Heart left ventricle (tissue), 16 donors: Measurements from ENCODE around the gene ASMT. TPM values are rescaled to one million over a fixed set of nuclear protein-coding genes. Genes with fewer than 3 reads are reported as not detected.
"Not testable (repeated sequence)": the region's sequence is repeated elsewhere in the genome, so short reads cannot be mapped to it uniquely, and the experiment has no call there.

ENCODE experiments used
- ATAC-seq, 4 donors: fragments of 200-7000 bp; cut with Tn5 transposase; one replicate each; pipeline ENCODE4 v1.9.1; 2020 to 2022; ENCODE audit warnings: moderate library complexity in 4 of 4, mild to moderate bottlenecking in 3 of 4, moderate number of reproducible peaks in 1 of 4
- DNase-seq, 5 donors: peaks; one replicate each; pipeline ENCODE4 v3.0.0-alpha.2; 2020
- H3K27ac ChIP-seq, 12 donors: fragments of 200-600 bp; sonication (generic) in 4 of 12; one replicate each; pipeline versions ENCODE4 v1.5.0 to v1.8.0; 2016 to 2022; ENCODE audit warnings: mild to moderate bottlenecking in 2 of 12
- H3K27me3 ChIP-seq, 9 donors: fragments of 200-600 bp; sonication (generic) in 2 of 9; one replicate each; pipeline versions ENCODE4 v1.5.1 to v1.8.0; 2016 to 2022; ENCODE audit warnings: mild to moderate bottlenecking in 3 of 9
- H3K36me3 ChIP-seq, 9 donors: fragments of 200-600 bp; sonication (generic) in 2 of 9; one replicate each; pipeline versions ENCODE4 v1.5.0 to v1.8.0; 2018 to 2022; ENCODE audit warnings: mild to moderate bottlenecking in 2 of 9
- H3K4me1 ChIP-seq, 12 donors: fragments of 200-600 bp; sonication (generic) in 4 of 12; one replicate each; pipeline versions ENCODE4 v1.5.0 to v1.8.0; 2016 to 2022; ENCODE audit warnings: mild to moderate bottlenecking in 3 of 12
- H3K4me3 ChIP-seq, 12 donors: fragments of 200-600 bp; sonication (generic) in 4 of 12; one replicate each; pipeline versions ENCODE4 v1.5.0 to v1.8.0; 2017 to 2022; ENCODE audit warnings: mild to moderate bottlenecking in 9 of 12, moderate library complexity in 4 of 12
- H3K9me3 ChIP-seq, 12 donors: fragments of 200-600 bp; sonication (generic) in 4 of 12; one replicate each; pipeline versions ENCODE4 v1.5.0 to v1.8.0; 2016 to 2022; ENCODE audit warnings: mild to moderate bottlenecking in 1 of 12
- POLR2A ChIP-seq, 2 donors: fragments of 450-650 bp; IDR thresholded peaks; one replicate each; pipeline ENCODE4 v1.6.1; 2017; ENCODE audit warnings: antibody characterized with exemption in 2 of 2, mild to moderate bottlenecking in 2 of 2, moderate library complexity in 2 of 2
- WGBS, 4 donors: extraction: QIAGEN DNeasy Blood & Tissue Kit in 2 of 4; methylation state at CpG; one replicate each; pipeline versions ENCODE4 v1.1.5 to v1.1.7; 2013 to 2018; 5-methylcytosine and 5-hydroxymethylcytosine counted together
- intact Hi-C, 10 donors: fragments of 100-400 bp; cut with DNase I; formaldehyde crosslinking; loops; one replicate each; pipeline versions ENCODE4 v1.11.1 to v1.14.2; 2022
- polyA plus RNA-seq, 2 donors: library from polyadenylated mRNA; stranded (reverse); fragments of 200-250 nt; gene quantifications; one replicate each; pipeline ENCODE4 v1.2.3, GENCODE V29; 2013
- total RNA-seq, 9 donors: library from RNA; depleted of rRNA in 2 of 9; stranded (reverse); fragments of >200 nt in 2 of 9; fragmentation: NEBNext Ultra II Directional in 3 of 9; extraction: Animal tissue kit (Norgen Biotek cat#: 25700) in 3 of 9; gene quantifications; one replicate each; pipeline versions ENCODE4 v1.1.0 to v1.2.4, GENCODE V29; 2016 to 2023
- TF ChIP-seq, protein P1 (sequence below), 12 donors: fragments of 200-600 bp; sonication (generic) in 4 of 12; IDR thresholded peaks; one replicate each; pipeline versions ENCODE4 v1.5.0 to v1.8.0; 2018 to 2022; ENCODE audit warnings: antibody characterized with exemption in 12 of 12, mild to moderate bottlenecking in 5 of 12
- donor health status: ischemic (EF 13 %, LVEDD 7.1; RV severe dilation, severe dysfunction).
- donor health status: healthy with polysubstance abuse.
- donor health status: DM: no; HTN: yes; CAD: no.
- donor health status: DM: no; HTN: no; CAD: no.
- donor health status: ischemic (EF 25% LVEDD 6.9; RV normal size, moderate dysfunction).
- donor health status: ischemic (EF 25% LVEDD 5.7; RV mildly dilated, moderate dysfunction).
- donor health status: healthy.
- donor health status: DM: yes; HTN: yes; CAD: no.
- donor health status: ischemic (EF 35%, LVEDD 5.7; RV mildly dilated, moderate dysfunction).
- donor health status: nonischemic (EF 11% LVEDD 7.7; RV severe dilation, severe dysfunction).
- donor health status: DM: yes; HTN: yes; CAD: no.
- donor health status: PGD.
- donor health status: ischemic (EF 29% LVEDD 5.4; RV normal size, mild dysfunction).
- donor health status: nonischemic (EF 23%, LVEDD 6.1; RV moderate dilation, normal function).

The ASMT gene
- total and polyA plus RNA-seq, 11 donors, result 0.11 TPM; not detected in 10

DNA sequence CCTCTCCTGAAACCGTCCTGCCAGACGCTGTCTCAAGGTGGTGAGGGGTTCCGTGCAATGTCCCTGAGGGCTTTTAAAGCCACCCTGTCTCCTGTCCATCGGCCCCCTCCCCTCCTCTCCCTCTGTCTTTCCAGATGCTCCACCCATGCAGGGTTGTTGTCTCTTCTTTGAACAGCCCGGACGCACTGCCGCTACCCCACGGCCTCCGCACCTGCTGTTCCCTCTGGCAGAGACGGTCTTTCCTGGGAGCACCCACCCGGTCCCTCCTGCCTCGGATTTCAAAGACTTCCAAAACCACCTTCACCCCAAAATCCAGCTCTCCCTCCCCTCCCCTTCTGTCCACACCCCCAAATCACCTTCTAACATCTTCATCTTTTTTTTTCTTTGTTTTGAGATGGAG lies 4.1 kb upstream of the ASMT start:
- Histone ChIP-seq H3K4me3 (no peak overlapping the region), H3K27me3 (no peaks in the 10 kb centered on the region), H3K4me1 (no peaks in the 10 kb centered on the region), H3K36me3 (no peaks in the 10 kb centered on the region), H3K9me3 (no peaks in the 10 kb centered on the region), H3K27ac (no peak overlapping the region)
- intact Hi-C loops, result no loop called here
- DNase-seq (no peak), ATAC-seq (no peak)
- TF ChIP-seq POLR2A (IDR thresholded peaks at IDR 0.05), result no peak
- TF ChIP-seq, protein P1, sequence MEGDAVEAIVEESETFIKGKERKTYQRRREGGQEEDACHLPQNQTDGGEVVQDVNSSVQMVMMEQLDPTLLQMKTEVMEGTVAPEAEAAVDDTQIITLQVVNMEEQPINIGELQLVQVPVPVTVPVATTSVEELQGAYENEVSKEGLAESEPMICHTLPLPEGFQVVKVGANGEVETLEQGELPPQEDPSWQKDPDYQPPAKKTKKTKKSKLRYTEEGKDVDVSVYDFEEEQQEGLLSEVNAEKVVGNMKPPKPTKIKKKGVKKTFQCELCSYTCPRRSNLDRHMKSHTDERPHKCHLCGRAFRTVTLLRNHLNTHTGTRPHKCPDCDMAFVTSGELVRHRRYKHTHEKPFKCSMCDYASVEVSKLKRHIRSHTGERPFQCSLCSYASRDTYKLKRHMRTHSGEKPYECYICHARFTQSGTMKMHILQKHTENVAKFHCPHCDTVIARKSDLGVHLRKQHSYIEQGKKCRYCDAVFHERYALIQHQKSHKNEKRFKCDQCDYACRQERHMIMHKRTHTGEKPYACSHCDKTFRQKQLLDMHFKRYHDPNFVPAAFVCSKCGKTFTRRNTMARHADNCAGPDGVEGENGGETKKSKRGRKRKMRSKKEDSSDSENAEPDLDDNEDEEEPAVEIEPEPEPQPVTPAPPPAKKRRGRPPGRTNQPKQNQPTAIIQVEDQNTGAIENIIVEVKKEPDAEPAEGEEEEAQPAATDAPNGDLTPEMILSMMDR (IDR thresholded peaks at IDR 0.05), result no peak
- WGBS, 4 donors, result 81 to 88% (median 82%) methylated on average over 12 of the region's 12 CpGs

DNA sequence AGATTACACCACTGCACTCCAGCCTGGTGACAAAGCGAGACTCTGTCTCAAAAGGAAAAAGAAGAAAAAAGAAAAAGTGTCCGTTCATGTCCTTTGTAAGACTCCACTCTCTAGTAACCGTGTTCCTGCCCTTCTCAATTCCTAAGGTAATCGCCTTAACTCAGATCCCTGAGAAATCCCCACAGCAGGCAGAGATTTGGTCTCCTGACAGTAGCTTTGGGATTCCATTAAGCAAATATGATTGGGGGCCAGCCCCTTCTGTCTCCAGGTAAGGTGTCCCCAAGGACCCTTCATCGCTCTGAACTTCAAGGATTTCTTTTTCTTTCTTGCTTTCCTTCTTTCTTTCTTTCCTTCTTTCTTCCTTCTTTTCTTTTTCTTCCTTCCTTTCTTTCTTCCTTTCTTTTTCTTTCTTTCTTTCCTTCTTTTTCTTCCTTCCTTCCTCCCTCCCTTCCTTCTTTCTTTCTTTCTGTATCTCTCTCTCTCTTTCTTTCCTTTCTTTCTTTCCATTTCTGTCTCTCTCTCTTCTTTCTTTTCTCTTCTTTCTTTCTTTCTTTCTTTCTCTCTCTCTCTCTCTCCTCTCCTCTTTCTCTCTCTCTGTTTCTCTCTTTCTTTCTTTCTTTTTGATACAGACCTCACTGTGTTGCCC lies 2.1 kb upstream of the ASMT start:
- no peak for DNase-seq
- intact Hi-C loops, result no loop called here
- no peaks in the 10 kb centered on the region for H3K9me3 ChIP-seq
- no peak for ATAC-seq
- WGBS, 4 donors, result 83 to 93% (median 85%) methylated on average over 5 of the region's 5 CpGs
- no peak overlapping the region for H3K4me3 ChIP-seq
- TF ChIP-seq, protein P1 (IDR thresholded peaks at IDR 0.05), result no peak
- no peak for TF ChIP-seq POLR2A (IDR thresholded peaks at IDR 0.05)
- H3K27ac ChIP-seq, result no peak overlapping the region
- no peaks in the 10 kb centered on the region for H3K4me1 ChIP-seq
- H3K36me3 ChIP-seq, result no peaks in the 10 kb centered on the region
- H3K27me3 ChIP-seq, result no peaks in the 10 kb centered on the region

DNA sequence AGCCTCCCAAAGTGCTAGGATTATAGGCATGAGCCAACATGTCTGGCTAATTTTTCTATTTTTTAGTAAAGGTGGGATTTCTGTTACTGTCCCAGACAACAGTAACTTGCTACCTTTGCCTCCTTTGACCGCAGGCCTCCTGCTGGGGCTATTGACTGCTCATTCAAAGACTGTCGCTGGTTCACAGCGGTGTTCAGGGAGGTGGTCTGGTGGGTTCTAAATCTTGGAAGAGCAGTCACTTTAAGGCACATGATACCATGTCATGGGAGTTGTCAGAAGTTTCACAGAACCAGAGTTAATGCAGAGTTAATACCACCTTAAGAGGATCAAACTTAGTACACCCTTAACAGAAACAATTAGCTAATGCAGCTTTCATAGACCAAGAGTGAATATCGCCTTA lies 3.8 kb downstream of the ASMT start:
- no peak for ATAC-seq
- H3K36me3 ChIP-seq, result no peaks in the 10 kb centered on the region
- H3K27me3 ChIP-seq, result no peaks in the 10 kb centered on the region
- WGBS, 4 donors, result 54 to 59% (median 56%) methylated on average over 4 of the region's 4 CpGs
- H3K4me1 ChIP-seq, result no peaks in the 10 kb centered on the region
- no peaks in the 10 kb centered on the region for H3K9me3 ChIP-seq
- no peak overlapping the region for H3K4me3 ChIP-seq
- no peak for DNase-seq
- no peak for TF ChIP-seq POLR2A (IDR thresholded peaks at IDR 0.05)
- TF ChIP-seq, protein P1 (IDR thresholded peaks at IDR 0.05), result no peak
- no peak overlapping the region for H3K27ac ChIP-seq
- intact Hi-C loops, result no loop called here

DNA sequence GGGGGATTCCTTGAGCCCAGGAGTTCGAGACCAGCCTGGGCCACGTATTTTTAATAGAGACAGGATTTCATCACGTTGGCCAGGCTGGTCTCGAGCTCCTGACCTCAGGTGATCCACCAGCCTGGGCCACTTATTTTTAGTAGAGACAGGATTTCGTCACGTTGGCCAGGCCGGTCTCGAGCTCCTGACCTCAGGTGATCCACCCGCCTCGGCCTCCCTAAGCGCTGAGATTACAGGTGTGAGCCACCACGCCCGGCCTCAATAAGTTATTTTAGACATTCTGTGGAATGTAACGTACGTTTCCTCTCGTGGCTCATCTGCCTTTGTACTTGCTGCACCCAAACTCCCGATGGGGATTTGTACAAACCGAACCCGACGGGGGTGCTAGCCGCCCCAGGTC lies 8.8 kb downstream of the ASMT start:
- no peaks in the 10 kb centered on the region for H3K27me3 ChIP-seq
- ATAC-seq (no peak), DNase-seq (no peak)
- H3K27ac ChIP-seq, result no peak overlapping the region
- TF ChIP-seq POLR2A (IDR thresholded peaks at IDR 0.05), result no peak
- TF ChIP-seq, protein P1 (IDR thresholded peaks at IDR 0.05), result no peak
- no peaks in the 10 kb centered on the region for H3K9me3 ChIP-seq
- H3K4me3 ChIP-seq, result no peak overlapping the region
- intact Hi-C loops, result no loop called here
- 77 to 84% (median 81%) methylated on average over 21 of the region's 21 CpGs for WGBS, 4 donors
- H3K36me3 ChIP-seq, result no peaks in the 10 kb centered on the region
- H3K4me1 ChIP-seq, result no peaks in the 10 kb centered on the region

DNA sequence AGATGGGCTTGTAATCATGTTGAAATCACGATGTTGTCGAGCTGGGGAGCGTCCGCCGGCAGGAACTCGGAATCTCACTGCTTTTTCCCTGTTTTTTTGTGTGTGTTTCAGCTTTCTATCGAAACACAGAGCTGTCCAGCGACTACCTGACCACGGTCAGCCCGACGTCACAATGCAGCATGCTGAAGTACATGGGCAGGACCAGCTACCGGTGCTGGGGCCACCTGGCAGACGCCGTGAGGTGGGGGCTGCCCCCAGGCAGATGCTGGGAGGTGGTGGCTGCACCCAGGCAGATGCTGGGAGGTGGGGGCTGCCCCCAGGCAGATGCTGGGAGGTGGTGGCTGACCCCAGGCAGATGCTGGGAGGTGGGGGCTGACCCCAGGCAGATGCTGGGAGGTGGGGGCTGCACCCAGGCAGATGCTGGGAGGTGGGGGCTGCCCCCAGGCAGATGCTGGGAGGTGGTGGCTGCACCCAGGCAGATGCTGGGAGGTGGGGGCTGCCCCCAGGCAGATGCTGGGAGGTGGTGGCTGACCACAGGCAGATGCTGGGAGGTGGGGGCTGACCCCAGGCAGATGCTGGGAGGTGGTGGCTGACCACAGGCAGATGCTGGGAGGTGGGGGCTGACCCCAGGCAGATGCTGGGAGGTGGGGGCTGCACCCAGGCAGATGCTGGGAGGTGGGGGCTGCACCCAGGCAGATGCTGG lies 9.4 kb downstream of the ASMT start:
- H3K36me3 ChIP-seq, intact Hi-C loops, H3K4me3 ChIP-seq, DNase-seq, H3K27me3 ChIP-seq, H3K4me1 ChIP-seq, H3K9me3 ChIP-seq, ATAC-seq, H3K27ac ChIP-seq: not testable (repeated sequence)
- WGBS, 4 donors, result 81 to 86% (median 84%) methylated on average over 14 of the region's 14 CpGs

DNA sequence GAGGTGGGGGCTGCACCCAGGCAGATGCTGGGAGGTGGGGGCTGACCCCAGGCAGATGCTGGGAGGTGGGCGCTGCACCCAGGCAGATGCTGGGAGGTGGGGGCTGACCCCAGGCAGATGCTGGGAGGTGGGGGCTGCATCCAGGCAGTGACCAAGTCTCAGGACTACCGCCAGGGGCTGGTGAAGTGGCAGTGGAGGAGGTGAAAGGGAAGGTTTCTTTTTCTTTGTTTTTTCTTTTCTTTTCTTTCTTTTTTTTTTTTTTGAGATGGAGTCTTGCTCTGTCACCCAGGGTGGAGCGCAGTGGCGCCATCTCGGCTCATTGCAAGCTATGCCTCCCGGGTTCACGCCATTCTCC lies 10.0 kb downstream of the ASMT start:
- DNase-seq, H3K9me3 ChIP-seq, H3K4me1 ChIP-seq, H3K4me3 ChIP-seq, ATAC-seq, intact Hi-C loops, H3K27ac ChIP-seq, H3K27me3 ChIP-seq, H3K36me3 ChIP-seq: not testable (repeated sequence)
- 83 to 95% (median 93%) methylated on average over 6 to 7 of the region's 7 CpGs for WGBS, 4 donors
